Astrocyte (in vitro differentiated cells and primary cell): ENCODE results near the gene SMAGP. TPM values are rescaled to one million over a fixed set of nuclear protein-coding genes. Genes with fewer than 3 reads are reported as not detected.

Experiments used
- DNase-seq: peaks from one replicate; pipeline ENCODE4 v3.0.0-alpha.2; 2010; ENCODE audit warnings: low read depth
- FAIRE-seq: peaks from 2 replicates; lab custom pipeline; 2011; peaks lifted over from hg19 to GRCh38; lab: Jason Lieb, UNC
- H2AFZ ChIP-seq: 2 replicates; pipeline ENCODE4 v1.6.0; 2012; ENCODE audit warnings: low read depth, low read length, inconsistent platforms
- H3K27ac ChIP-seq: 2 replicates; pipeline ENCODE4 v1.5.1; 2011; ENCODE audit warnings: low read depth, low read length, inconsistent platforms
- H3K27me3 ChIP-seq: 2 replicates; pipeline ENCODE4 v1.6.0; 2011; ENCODE audit warnings: low read length, inconsistent platforms; ENCODE audit not compliant: insufficient read depth
- H3K36me3 ChIP-seq: 2 replicates; pipeline ENCODE4 v1.5.1; 2011; ENCODE audit warnings: low read length, inconsistent platforms; ENCODE audit not compliant: insufficient read depth
- H3K4me1 ChIP-seq: 2 replicates; pipeline ENCODE4 v1.5.1; 2011; ENCODE audit warnings: low read length, inconsistent platforms; ENCODE audit not compliant: insufficient read depth
- H3K4me2 ChIP-seq: 2 replicates; pipeline ENCODE4 v1.6.0; 2012; ENCODE audit warnings: low read length, inconsistent platforms
- H3K4me3 ChIP-seq: 2 replicates; pipeline ENCODE4 v1.5.1; 2011; ENCODE audit warnings: low read depth, mild to moderate bottlenecking, low read length, inconsistent platforms; ENCODE audit not compliant: insufficient read depth
- H3K79me2 ChIP-seq: 2 replicates; pipeline ENCODE4 v1.6.0; 2012; ENCODE audit warnings: mild to moderate bottlenecking, low read length, inconsistent platforms; ENCODE audit not compliant: insufficient read depth
- H3K9ac ChIP-seq: 2 replicates; pipeline ENCODE4 v1.6.0; 2012; ENCODE audit warnings: mild to moderate bottlenecking, low read length, inconsistent platforms
- H3K9me3 ChIP-seq: 2 replicates; pipeline ENCODE4 v1.5.1; 2012; ENCODE audit warnings: low read depth, mild to moderate bottlenecking, low read length, inconsistent platforms; ENCODE audit not compliant: insufficient read depth
- H4K20me1 ChIP-seq: 2 replicates; pipeline ENCODE4 v1.6.0; 2012; ENCODE audit warnings: low read length, inconsistent platforms; ENCODE audit not compliant: insufficient read depth
- H3K27ac Mint-ChIP-seq: one replicate; pipeline ENCODE4 v1.8.0; 2021; ENCODE audit warnings: mild to moderate bottlenecking, mixed read lengths; ENCODE audit not compliant: unreplicated experiment
- H3K27me3 Mint-ChIP-seq: one replicate; pipeline ENCODE4 v1.8.0; 2021; ENCODE audit warnings: low read depth, mixed read lengths; ENCODE audit not compliant: unreplicated experiment
- H3K36me3 Mint-ChIP-seq: one replicate; pipeline ENCODE4 v1.8.0; 2021; ENCODE audit warnings: low read depth, mixed read lengths; ENCODE audit not compliant: unreplicated experiment
- H3K4me1 Mint-ChIP-seq: one replicate; pipeline ENCODE4 v1.8.0; 2021; ENCODE audit warnings: low read depth, mixed read lengths; ENCODE audit not compliant: unreplicated experiment
- H3K4me3 Mint-ChIP-seq: one replicate; pipeline ENCODE4 v1.8.0; 2021; ENCODE audit warnings: mild to moderate bottlenecking, moderate library complexity, mixed read lengths; ENCODE audit not compliant: unreplicated experiment
- H3K9me3 Mint-ChIP-seq: one replicate; pipeline ENCODE4 v1.8.0; 2021; ENCODE audit warnings: mild to moderate bottlenecking, mixed read lengths; ENCODE audit not compliant: unreplicated experiment
- EZH2 ChIP-seq: IDR thresholded peaks from 2 replicates; pipeline ENCODE4 v1.6.1; 2012; ENCODE audit warnings: mild to moderate bottlenecking, low read length, inconsistent platforms; ENCODE audit not compliant: insufficient read depth
- total RNA-seq: library from RNA; stranded (reverse); gene quantifications from 2 replicates; pipeline ENCODE4 v1.2.1, GENCODE V29; 2021
- TF ChIP-seq, protein P1 (sequence below): IDR thresholded peaks from 2 replicates; pipeline ENCODE4 v1.5.1; 2011; ENCODE audit warnings: low read depth, mild to moderate bottlenecking, inconsistent platforms, low read length, moderate library complexity; ENCODE audit not compliant: insufficient read depth

The SMAGP gene
- total RNA-seq, 1 donor from 2014 or later = 3.6 TPM

DNA sequence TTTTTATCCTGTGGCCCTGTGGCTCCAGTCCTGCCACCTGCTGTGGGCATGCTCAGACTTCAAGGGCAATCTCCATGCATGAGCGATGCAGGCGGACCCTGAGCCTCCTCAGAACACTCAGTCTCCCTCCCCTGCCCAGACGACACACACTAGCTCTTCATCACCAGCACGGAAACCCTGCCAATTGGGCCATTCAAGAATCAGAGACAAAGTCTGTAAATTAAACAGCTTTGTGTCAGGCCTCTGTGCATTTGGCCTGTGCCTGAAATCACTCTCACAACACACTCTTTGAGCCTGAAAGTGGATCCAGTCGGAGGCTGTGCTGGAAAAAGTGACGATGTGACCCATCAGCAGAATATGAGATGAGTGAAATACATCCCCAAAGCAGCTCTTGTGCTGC is 64.9 kb downstream of the SMAGP start:
- Histone ChIP-seq H3K9ac (no peak overlapping the region), H3K4me2 (no peak overlapping the region), H3K4me3 (no peak overlapping the region), H2AFZ (no peak overlapping the region), H3K27ac (no peak overlapping the region), H3K4me1 (no peaks in the 10 kb centered on the region), H3K36me3 (no peaks in the 10 kb centered on the region), H3K27me3 (no peaks in the 10 kb centered on the region), H3K9me3 (no peaks in the 10 kb centered on the region), H4K20me1 (no peaks in the 10 kb centered on the region), H3K79me2 (no peaks in the 10 kb centered on the region)
- Mint-ChIP-seq H3K4me3 (no peak overlapping the region), H3K27ac (no peak overlapping the region), H3K36me3 (peaks cover under 1% of the 10 kb centered on the region), H3K9me3 (no peaks in the 10 kb centered on the region), H3K27me3 (no peaks in the 10 kb centered on the region), H3K4me1 (no peaks in the 10 kb centered on the region)
- no peak for DNase-seq
- no peak for FAIRE-seq
- TF ChIP-seq, protein P1, sequence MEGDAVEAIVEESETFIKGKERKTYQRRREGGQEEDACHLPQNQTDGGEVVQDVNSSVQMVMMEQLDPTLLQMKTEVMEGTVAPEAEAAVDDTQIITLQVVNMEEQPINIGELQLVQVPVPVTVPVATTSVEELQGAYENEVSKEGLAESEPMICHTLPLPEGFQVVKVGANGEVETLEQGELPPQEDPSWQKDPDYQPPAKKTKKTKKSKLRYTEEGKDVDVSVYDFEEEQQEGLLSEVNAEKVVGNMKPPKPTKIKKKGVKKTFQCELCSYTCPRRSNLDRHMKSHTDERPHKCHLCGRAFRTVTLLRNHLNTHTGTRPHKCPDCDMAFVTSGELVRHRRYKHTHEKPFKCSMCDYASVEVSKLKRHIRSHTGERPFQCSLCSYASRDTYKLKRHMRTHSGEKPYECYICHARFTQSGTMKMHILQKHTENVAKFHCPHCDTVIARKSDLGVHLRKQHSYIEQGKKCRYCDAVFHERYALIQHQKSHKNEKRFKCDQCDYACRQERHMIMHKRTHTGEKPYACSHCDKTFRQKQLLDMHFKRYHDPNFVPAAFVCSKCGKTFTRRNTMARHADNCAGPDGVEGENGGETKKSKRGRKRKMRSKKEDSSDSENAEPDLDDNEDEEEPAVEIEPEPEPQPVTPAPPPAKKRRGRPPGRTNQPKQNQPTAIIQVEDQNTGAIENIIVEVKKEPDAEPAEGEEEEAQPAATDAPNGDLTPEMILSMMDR = no peak
- TF ChIP-seq EZH2 = no peak

DNA sequence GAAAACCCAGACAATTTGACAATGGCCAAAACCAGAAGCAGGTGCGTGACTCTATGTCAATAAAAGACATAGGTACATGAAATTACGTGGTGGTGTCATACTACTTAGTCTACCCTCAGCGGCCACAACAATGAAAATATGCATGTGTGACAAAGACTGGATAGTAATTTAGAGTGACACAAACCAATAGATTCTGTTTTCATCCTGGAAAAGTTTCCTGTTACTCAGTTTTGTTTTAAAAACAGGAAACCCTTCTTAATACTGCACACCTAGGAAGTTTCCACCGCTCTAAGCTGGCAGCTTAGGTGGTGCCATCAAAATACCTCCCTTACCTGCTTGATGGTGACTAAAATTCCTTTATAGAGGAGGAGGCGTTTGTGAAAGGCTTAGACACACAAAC is 67.5 kb downstream of the SMAGP start:
- H3K27ac Mint-ChIP-seq = no peak overlapping the region
- no peaks in the 10 kb centered on the region for H3K36me3 Mint-ChIP-seq
- no peak overlapping the region for H3K4me2 ChIP-seq
- peak; percentile 64 for FAIRE-seq
- H3K9me3 ChIP-seq = no peaks in the 10 kb centered on the region
- H3K4me1 Mint-ChIP-seq = no peaks in the 10 kb centered on the region
- TF ChIP-seq EZH2 = no peak
- TF ChIP-seq, protein P1 = no peak
- H3K4me3 Mint-ChIP-seq = no peak overlapping the region
- no peak overlapping the region for H3K4me3 ChIP-seq
- DNase-seq = no peak
- no peaks in the 10 kb centered on the region for H3K79me2 ChIP-seq
- no peaks in the 10 kb centered on the region for H3K36me3 ChIP-seq
- H3K27me3 Mint-ChIP-seq = no peaks in the 10 kb centered on the region
- H2AFZ ChIP-seq = no peak overlapping the region
- no peak overlapping the region for H3K9ac ChIP-seq
- no peaks in the 10 kb centered on the region for H3K4me1 ChIP-seq
- no peak overlapping the region for H3K27ac ChIP-seq
- no peaks in the 10 kb centered on the region for H3K9me3 Mint-ChIP-seq
- no peaks in the 10 kb centered on the region for H4K20me1 ChIP-seq
- no peaks in the 10 kb centered on the region for H3K27me3 ChIP-seq

DNA sequence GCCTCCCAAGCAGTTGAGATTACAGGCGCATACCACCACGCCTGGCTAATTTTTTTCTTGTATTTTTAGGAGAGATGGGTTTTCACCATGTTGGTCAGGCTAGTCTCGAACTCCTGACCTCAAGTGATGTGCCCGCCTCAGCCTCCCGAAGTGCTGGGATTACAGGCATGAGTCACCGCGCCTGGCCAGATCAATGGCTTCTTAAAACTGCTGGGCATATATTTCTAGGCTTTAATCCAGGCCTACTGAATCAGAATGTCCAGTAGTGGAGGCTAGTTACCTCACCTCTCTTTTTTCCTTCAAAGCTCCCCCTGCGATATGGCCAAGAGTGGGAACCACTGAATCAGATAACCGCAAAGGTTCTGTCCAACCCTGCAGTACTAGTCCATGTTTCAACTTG is 69.4 kb downstream of the SMAGP start:
- H3K27me3 Mint-ChIP-seq = no peaks in the 10 kb centered on the region

More for the DNA sequence above, 69.4 kb downstream of the SMAGP start:
- no peaks in the 10 kb centered on the region for H3K9me3 ChIP-seq
- no peaks in the 10 kb centered on the region for H4K20me1 ChIP-seq
- H3K27ac Mint-ChIP-seq = no peak overlapping the region
- no peak overlapping the region for H2AFZ ChIP-seq
- no peak for FAIRE-seq
- H3K27me3 ChIP-seq = no peaks in the 10 kb centered on the region
- no peaks in the 10 kb centered on the region for H3K4me1 Mint-ChIP-seq
- no peaks in the 10 kb centered on the region for H3K36me3 Mint-ChIP-seq
- no peak overlapping the region for H3K4me2 ChIP-seq
- no peak overlapping the region for H3K9ac ChIP-seq
- H3K27ac ChIP-seq = no peak overlapping the region
- TF ChIP-seq, protein P1 = no peak
- no peak for TF ChIP-seq EZH2
- no peak overlapping the region for H3K4me3 Mint-ChIP-seq
- no peaks in the 10 kb centered on the region for H3K79me2 ChIP-seq
- no peaks in the 10 kb centered on the region for H3K36me3 ChIP-seq
- DNase-seq = peak; percentile 10
- no peak overlapping the region for H3K4me3 ChIP-seq
- no peaks in the 10 kb centered on the region for H3K4me1 ChIP-seq
- no peaks in the 10 kb centered on the region for H3K9me3 Mint-ChIP-seq
